Right lobe of liver (tissue), 4 donors: ENCODE measurements around the gene TMEM271.

ENCODE experiments used
- CTCF ChIP-seq, 4 donors: fragments of 200-600 bp in 3 of 4; fragments of 450-650 bp in 1 of 4; IDR thresholded peaks; one replicate each; pipeline versions ENCODE4 v1.5.1 to v1.8.0; 2016 to 2022; ENCODE audit warnings: antibody characterized with exemption in 4 of 4, mild to moderate bottlenecking in 2 of 4
- POLR2A ChIP-seq: fragments of 450-650 bp; IDR thresholded peaks from one replicate; pipeline ENCODE4 v1.6.1; 2017; ENCODE audit warnings: antibody characterized with exemption, mild to moderate bottlenecking
- donor health status: DM: no; HTN: no; CAD: no.
- donor health status: DM: no; HTN: no; CAD: no.
- donor health status: DM: no; HTN: yes; CAD: no.

DNA sequence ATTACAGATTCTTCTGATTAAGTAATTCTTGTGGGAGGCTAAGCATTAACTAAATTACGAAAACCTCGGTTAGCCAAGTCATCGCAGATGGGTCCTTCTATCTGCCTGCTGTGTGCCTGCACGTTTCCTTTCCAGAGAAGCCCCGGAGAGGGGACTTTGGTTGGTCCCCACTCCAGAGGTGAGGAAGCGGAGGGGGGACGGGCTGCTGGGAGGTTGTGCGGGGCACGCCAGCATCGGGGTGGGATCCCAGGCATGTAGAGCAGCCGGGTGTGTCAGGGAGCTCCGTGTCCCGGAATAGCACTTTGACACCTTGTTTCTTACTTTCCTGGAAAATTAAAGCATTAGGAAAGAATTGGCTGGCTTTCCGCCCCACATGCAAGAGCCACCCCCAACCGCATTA, 50.4 kb downstream of the TMEM271 start:
- TF ChIP-seq CTCF (IDR thresholded peaks at IDR 0.05), result no peak
- TF ChIP-seq POLR2A, result no peak
